ENCODE results near the gene ENOPH1. TPM values are rescaled to one million over a fixed set of nuclear protein-coding genes. Genes with fewer than 3 reads are reported as not detected.
"Not testable (repeated sequence)": the region's sequence is repeated elsewhere in the genome, so short reads cannot be mapped to it uniquely, and the experiment has no call there.

ENOPH1 gene
- polyA plus RNA-seq, 1 donor (not counting 4 experiments of a cell fraction or from before 2014, with no cell fraction given) = 29.4 TPM

- no peaks in the 10 kb centered on the region for H3K79me2 ChIP-seq (ENCODE audit: control insufficient read depth, insufficient read depth, low read length)
- TF ChIP-seq, protein P1, sequence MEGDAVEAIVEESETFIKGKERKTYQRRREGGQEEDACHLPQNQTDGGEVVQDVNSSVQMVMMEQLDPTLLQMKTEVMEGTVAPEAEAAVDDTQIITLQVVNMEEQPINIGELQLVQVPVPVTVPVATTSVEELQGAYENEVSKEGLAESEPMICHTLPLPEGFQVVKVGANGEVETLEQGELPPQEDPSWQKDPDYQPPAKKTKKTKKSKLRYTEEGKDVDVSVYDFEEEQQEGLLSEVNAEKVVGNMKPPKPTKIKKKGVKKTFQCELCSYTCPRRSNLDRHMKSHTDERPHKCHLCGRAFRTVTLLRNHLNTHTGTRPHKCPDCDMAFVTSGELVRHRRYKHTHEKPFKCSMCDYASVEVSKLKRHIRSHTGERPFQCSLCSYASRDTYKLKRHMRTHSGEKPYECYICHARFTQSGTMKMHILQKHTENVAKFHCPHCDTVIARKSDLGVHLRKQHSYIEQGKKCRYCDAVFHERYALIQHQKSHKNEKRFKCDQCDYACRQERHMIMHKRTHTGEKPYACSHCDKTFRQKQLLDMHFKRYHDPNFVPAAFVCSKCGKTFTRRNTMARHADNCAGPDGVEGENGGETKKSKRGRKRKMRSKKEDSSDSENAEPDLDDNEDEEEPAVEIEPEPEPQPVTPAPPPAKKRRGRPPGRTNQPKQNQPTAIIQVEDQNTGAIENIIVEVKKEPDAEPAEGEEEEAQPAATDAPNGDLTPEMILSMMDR (optimal IDR thresholded peaks at IDR 0.05 in 1 of 3, IDR thresholded peaks at IDR 0.05 in 1 of 3, conservative IDR thresholded peaks at IDR 0.05 in 1 of 3; ENCODE audit: extremely low read depth in 1 of 3, insufficient read depth in 2 of 3, low read length in 3 of 3) = no peak
- no peak for TF ChIP-seq EZH2 (IDR thresholded peaks at IDR 0.05; ENCODE audit: low read length)
- H3K9ac ChIP-seq (ENCODE audit: control insufficient read depth, extremely low read depth, insufficient read depth, low read length) = no peak overlapping the region
- no peak overlapping the region for H2AFZ ChIP-seq (ENCODE audit: control insufficient read depth, low read length)
- FAIRE-seq (no peak), DNase-seq (ENCODE audit: low read depth, low spot score) (no peak)
- H3K36me3 ChIP-seq (ENCODE audit: control insufficient read depth in 2 of 2, extremely low read depth in 1 of 2, insufficient read depth in 2 of 2, low read length in 2 of 2) = peaks cover 0 to 4% of the 10 kb centered on the region in 2 experiments
- H3K4me3 ChIP-seq (ENCODE audit: control insufficient read depth in 2 of 3, extremely low read depth in 1 of 3, insufficient read depth in 2 of 3, low read depth in 1 of 3, low read length in 3 of 3) = no peak overlapping the region
- no peaks in the 10 kb centered on the region for H3K9me3 ChIP-seq (ENCODE audit: control insufficient read depth, low read depth, low read length)
- no peak overlapping the region for H3K27ac ChIP-seq (ENCODE audit: control insufficient read depth, insufficient read depth, low read length)
- H4K20me1 ChIP-seq (ENCODE audit: control insufficient read depth, extremely low read depth, insufficient read depth, low read length) = no peaks in the 10 kb centered on the region
- no peaks in the 10 kb centered on the region for H3K9me1 ChIP-seq (ENCODE audit: control insufficient read depth, extremely low read depth, insufficient read depth, low read length)
- H3K4me1 ChIP-seq (ENCODE audit: control insufficient read depth, extremely low read depth, insufficient read depth, low read length) = no peaks in the 10 kb centered on the region
- dilution Hi-C loops (cut with MboI; ENCODE audit: extremely low pct_ligation_motif_present, low sequenced_read_pairs) = no loop called here
- H3K27me3 ChIP-seq (ENCODE audit: control insufficient read depth, extremely low read depth, insufficient read depth, low read length) = no peaks in the 10 kb centered on the region
- H3K4me2 ChIP-seq (ENCODE audit: control insufficient read depth, extremely low read depth, insufficient read depth, low read depth, low read length) = no peak overlapping the region
Observed at GRCh38 chr4:82469791-82470345, 39.5 kb downstream of the ENOPH1 start.

DNA sequence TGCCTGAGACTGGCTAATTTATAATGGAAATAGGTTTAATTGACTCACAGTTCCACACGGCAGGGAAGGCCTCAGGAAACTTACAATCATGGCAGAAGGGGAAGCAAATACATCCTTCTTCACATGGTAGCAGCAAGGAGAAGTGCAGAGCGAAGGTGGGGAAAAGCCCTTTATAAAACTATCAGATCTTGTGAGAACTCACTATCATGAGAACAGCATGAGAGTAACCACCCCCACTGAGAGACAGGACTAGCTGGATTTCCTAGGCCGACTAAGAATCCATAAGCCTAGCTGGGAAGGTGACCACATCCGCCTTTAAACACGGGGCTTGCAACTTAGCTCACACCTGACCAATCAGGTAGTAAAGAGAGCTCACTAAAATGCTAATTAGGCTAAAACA, 42.7 kb downstream of the ENOPH1 start:
- dilution Hi-C loops (cut with MboI; ENCODE audit: extremely low pct_ligation_motif_present, low sequenced_read_pairs); H3K4me2 ChIP-seq (ENCODE audit: control insufficient read depth, extremely low read depth, insufficient read depth, low read depth, low read length); H3K36me3 ChIP-seq (ENCODE audit: control insufficient read depth in 2 of 2, extremely low read depth in 1 of 2, insufficient read depth in 2 of 2, low read length in 2 of 2); H3K9ac ChIP-seq (ENCODE audit: control insufficient read depth, extremely low read depth, insufficient read depth, low read length); H4K20me1 ChIP-seq (ENCODE audit: control insufficient read depth, extremely low read depth, insufficient read depth, low read length); H3K79me2 ChIP-seq (ENCODE audit: control insufficient read depth, insufficient read depth, low read length); FAIRE-seq; H3K9me3 ChIP-seq (ENCODE audit: control insufficient read depth, low read depth, low read length); H3K27me3 ChIP-seq (ENCODE audit: control insufficient read depth, extremely low read depth, insufficient read depth, low read length); H3K9me1 ChIP-seq (ENCODE audit: control insufficient read depth, extremely low read depth, insufficient read depth, low read length); H3K4me3 ChIP-seq (ENCODE audit: control insufficient read depth in 2 of 3, extremely low read depth in 1 of 3, insufficient read depth in 2 of 3, low read depth in 1 of 3, low read length in 3 of 3); DNase-seq (ENCODE audit: low read depth, low spot score); H3K27ac ChIP-seq (ENCODE audit: control insufficient read depth, insufficient read depth, low read length); H3K4me1 ChIP-seq (ENCODE audit: control insufficient read depth, extremely low read depth, insufficient read depth, low read length); H2AFZ ChIP-seq (ENCODE audit: control insufficient read depth, low read length): not testable (repeated sequence)

GRCh38 chr4:82473621-82474164, 43.3 kb downstream of the ENOPH1 start:
- no peak overlapping the region for H3K4me3 ChIP-seq (ENCODE audit: control insufficient read depth in 2 of 3, extremely low read depth in 1 of 3, insufficient read depth in 2 of 3, low read depth in 1 of 3, low read length in 3 of 3)
- no peak for FAIRE-seq
- H3K4me2 ChIP-seq (ENCODE audit: control insufficient read depth, extremely low read depth, insufficient read depth, low read depth, low read length) = no peak overlapping the region
- no peaks in the 10 kb centered on the region for H4K20me1 ChIP-seq (ENCODE audit: control insufficient read depth, extremely low read depth, insufficient read depth, low read length)
- no peaks in the 10 kb centered on the region for H3K27me3 ChIP-seq (ENCODE audit: control insufficient read depth, extremely low read depth, insufficient read depth, low read length)
- H3K9ac ChIP-seq (ENCODE audit: control insufficient read depth, extremely low read depth, insufficient read depth, low read length) = no peak overlapping the region
- no peaks in the 10 kb centered on the region for H3K9me3 ChIP-seq (ENCODE audit: control insufficient read depth, low read depth, low read length)
- dilution Hi-C loops (cut with MboI; ENCODE audit: extremely low pct_ligation_motif_present, low sequenced_read_pairs) = no loop called here
- no peaks in the 10 kb centered on the region for H3K36me3 ChIP-seq (ENCODE audit: control insufficient read depth in 2 of 2, extremely low read depth in 1 of 2, insufficient read depth in 2 of 2, low read length in 2 of 2)
- no peak overlapping the region for H2AFZ ChIP-seq (ENCODE audit: control insufficient read depth, low read length)
- no peaks in the 10 kb centered on the region for H3K9me1 ChIP-seq (ENCODE audit: control insufficient read depth, extremely low read depth, insufficient read depth, low read length)
- no peaks in the 10 kb centered on the region for H3K4me1 ChIP-seq (ENCODE audit: control insufficient read depth, extremely low read depth, insufficient read depth, low read length)
- no peak for DNase-seq (ENCODE audit: low read depth, low spot score)
- H3K27ac ChIP-seq (ENCODE audit: control insufficient read depth, insufficient read depth, low read length) = no peak overlapping the region
- no peak for TF ChIP-seq EZH2 (IDR thresholded peaks at IDR 0.05; ENCODE audit: low read length)
- TF ChIP-seq, protein P1 (optimal IDR thresholded peaks at IDR 0.05 in 1 of 3, IDR thresholded peaks at IDR 0.05 in 1 of 3, conservative IDR thresholded peaks at IDR 0.05 in 1 of 3; ENCODE audit: extremely low read depth in 1 of 3, insufficient read depth in 2 of 3, low read length in 3 of 3) = no peak
- no peaks in the 10 kb centered on the region for H3K79me2 ChIP-seq (ENCODE audit: control insufficient read depth, insufficient read depth, low read length)

DNA sequence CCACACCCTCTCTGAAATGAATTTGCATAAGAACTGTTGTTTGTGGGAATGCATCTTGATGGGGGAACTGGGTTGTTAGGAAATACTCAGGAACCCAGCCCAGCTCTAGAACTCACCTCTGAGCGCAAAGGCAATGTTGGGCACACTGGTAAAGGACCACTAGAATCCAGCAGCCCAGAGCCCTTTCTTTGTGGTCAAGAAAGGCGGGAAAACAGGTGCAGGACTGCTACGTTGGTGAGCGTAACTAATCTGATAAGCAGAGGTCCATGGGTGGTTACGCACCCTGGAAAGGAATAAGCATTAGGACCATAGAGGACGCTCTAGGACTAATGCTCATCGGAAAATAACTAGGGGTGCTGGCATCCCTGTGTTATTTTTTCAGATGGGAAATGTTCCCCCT, 45.5 kb downstream of the ENOPH1 start:
- not testable (repeated sequence) for H3K9me3 ChIP-seq (ENCODE audit: control insufficient read depth, low read depth, low read length)

More for the DNA sequence above, 45.5 kb downstream of the ENOPH1 start:
- H3K9ac ChIP-seq (ENCODE audit: control insufficient read depth, extremely low read depth, insufficient read depth, low read length); H3K4me2 ChIP-seq (ENCODE audit: control insufficient read depth, extremely low read depth, insufficient read depth, low read depth, low read length); H3K4me3 ChIP-seq (ENCODE audit: control insufficient read depth in 2 of 3, extremely low read depth in 1 of 3, insufficient read depth in 2 of 3, low read depth in 1 of 3, low read length in 3 of 3); H3K9me1 ChIP-seq (ENCODE audit: control insufficient read depth, extremely low read depth, insufficient read depth, low read length); H3K4me1 ChIP-seq (ENCODE audit: control insufficient read depth, extremely low read depth, insufficient read depth, low read length); dilution Hi-C loops (cut with MboI; ENCODE audit: extremely low pct_ligation_motif_present, low sequenced_read_pairs); H3K27me3 ChIP-seq (ENCODE audit: control insufficient read depth, extremely low read depth, insufficient read depth, low read length); FAIRE-seq; DNase-seq (ENCODE audit: low read depth, low spot score); H3K36me3 ChIP-seq (ENCODE audit: control insufficient read depth in 2 of 2, extremely low read depth in 1 of 2, insufficient read depth in 2 of 2, low read length in 2 of 2); H3K27ac ChIP-seq (ENCODE audit: control insufficient read depth, insufficient read depth, low read length); H3K79me2 ChIP-seq (ENCODE audit: control insufficient read depth, insufficient read depth, low read length); H2AFZ ChIP-seq (ENCODE audit: control insufficient read depth, low read length); H4K20me1 ChIP-seq (ENCODE audit: control insufficient read depth, extremely low read depth, insufficient read depth, low read length): not testable (repeated sequence)
